Fibroblast of mammary gland (primary cell): ENCODE measurements around the gene EGLN3.

Experiments
- DNase-seq: peaks from one replicate; pipeline ENCODE4 v3.0.0-alpha.2; 2010; ENCODE audit warnings: low read depth
- H3K4me3 ChIP-seq: 2 replicates; pipeline ENCODE4 v1.5.1; 2011; ENCODE audit warnings: low read depth, mild to moderate bottlenecking, low read length, moderate library complexity; ENCODE audit not compliant: control insufficient read depth
- CTCF ChIP-seq: conservative IDR thresholded peaks from 2 replicates; pipeline ENCODE4 v1.5.1; 2011; ENCODE audit warnings: low read depth, low read length, inconsistent platforms; ENCODE audit not compliant: control insufficient read depth, insufficient read depth

Gene EGLN3

GRCh38 chr14:33948145-33948868, 2.6 kb downstream of the EGLN3 start:
- DNase-seq: no peak
- H3K4me3 ChIP-seq: no peak overlapping the region
- TF ChIP-seq CTCF: no peak

GRCh38 chr14:33946679-33947476, 4.0 kb downstream of the EGLN3 start:
- no peak for TF ChIP-seq CTCF
- no peak overlapping the region for H3K4me3 ChIP-seq
- DNase-seq: no peak

GRCh38 chr14:33945210-33946088, 5.4 kb downstream of the EGLN3 start:
- no peak for TF ChIP-seq CTCF

GRCh38 chr14:33943096-33943883, 7.6 kb downstream of the EGLN3 start:
- no peak overlapping the region for H3K4me3 ChIP-seq
- no peak for TF ChIP-seq CTCF
- DNase-seq: no peak

More at GRCh38 chr14:33945210-33946088, 5.4 kb downstream of the EGLN3 start:
- no peak overlapping the region for H3K4me3 ChIP-seq
- no peak for DNase-seq

GRCh38 chr14:33941718-33942117, 9.2 kb downstream of the EGLN3 start:
- H3K4me3 ChIP-seq: no peak overlapping the region
- TF ChIP-seq CTCF: no peak
- DNase-seq: no peak

- no peak for DNase-seq
- no peak for TF ChIP-seq CTCF
- no peak overlapping the region for H3K4me3 ChIP-seq
Measured at GRCh38 chr14:33940561-33941011, 10.3 kb downstream of the EGLN3 start.
